ENCODE data around the gene RUNDC3A. TPM values are rescaled to one million over a fixed set of nuclear protein-coding genes. Genes with fewer than 3 reads are reported as not detected.

The RUNDC3A gene
- polyA plus RNA-seq (2013, experiment 1 of 2; ENCODE audit: insufficient read length): 0.35 TPM
- polyA plus RNA-seq (2013, experiment 2 of 2; ENCODE audit: insufficient read length): 0.09 TPM

- peak; percentile 77 for DNase-seq
Observed at GRCh38 chr17:44308320-44308818, at the start of gene RUNDC3A. TSS of gene RUNDC3A (plus strand) at chr17:44308601. CDS start at chr17:44308833, 232 bp downstream.

GRCh38 chr17:44258811-44259351 lies 49.5 kb upstream of the RUNDC3A start:
- no peak for DNase-seq

GRCh38 chr17:44260296-44260695 lies 48.1 kb upstream of the RUNDC3A start:
- no peak for DNase-seq

GRCh38 chr17:44262654-44263225 lies 45.7 kb upstream of the RUNDC3A start:
- no peak for DNase-seq

- DNase-seq: no peak
Observed at GRCh38 chr17:44263345-44263902, 45.0 kb upstream of the RUNDC3A start.

- DNase-seq: no peak
Observed at GRCh38 chr17:44266402-44267164, 41.8 kb upstream of the RUNDC3A start.

GRCh38 chr17:44267165-44267455 lies 41.3 kb upstream of the RUNDC3A start:
- no peak for DNase-seq

GRCh38 chr17:44267818-44268490 lies 40.4 kb upstream of the RUNDC3A start, which contains the start of gene SLC4A1:
TSS of gene SLC4A1 (minus strand) at chr17:44268135. CDS start at chr17:44262866, 5,269 bp downstream.
- DNase-seq: no peak

GRCh38 chr17:44268709-44269534 lies 39.5 kb upstream of the RUNDC3A start:
- DNase-seq: no peak

- DNase-seq: no peak
Observed at GRCh38 chr17:44269535-44270240, 38.7 kb upstream of the RUNDC3A start.

- no peak for DNase-seq
Observed at GRCh38 chr17:44272321-44272951, 36.0 kb upstream of the RUNDC3A start.

- DNase-seq: no peak
Observed at GRCh38 chr17:44272954-44273353, 35.4 kb upstream of the RUNDC3A start.

GRCh38 chr17:44273607-44274006 lies 34.8 kb upstream of the RUNDC3A start:
- DNase-seq: no peak

GRCh38 chr17:44277976-44278375 lies 30.4 kb upstream of the RUNDC3A start:
- no peak for DNase-seq

- DNase-seq: no peak
Observed at GRCh38 chr17:44279346-44279665, 29.1 kb upstream of the RUNDC3A start.

- peak; percentile 54 for DNase-seq
Observed at GRCh38 chr17:44279666-44280391, 28.6 kb upstream of the RUNDC3A start.

- DNase-seq: no peak
Observed at GRCh38 chr17:44280392-44280937, 27.9 kb upstream of the RUNDC3A start.

GRCh38 chr17:44281570-44281969 lies 26.8 kb upstream of the RUNDC3A start:
- no peak for DNase-seq

GRCh38 chr17:44282264-44282663 lies 26.1 kb upstream of the RUNDC3A start:
- no peak for DNase-seq
